Left lung (tissue), 10 donors: ENCODE data around the gene C6orf89. TPM values are rescaled to one million over a fixed set of nuclear protein-coding genes. Genes with fewer than 3 reads are reported as not detected.

Experiments used
- ATAC-seq: fragments of 200-7000 bp; cut with Tn5 transposase; one replicate; pipeline ENCODE4 v1.9.1; 2020; ENCODE audit warnings: moderate library complexity
- DNase-seq, 4 donors: peaks; one replicate each; pipeline ENCODE4 v3.0.0-alpha.2; 2013 to 2020
- H3K27ac ChIP-seq, 2 donors: fragments of 200-600 bp; sonication (generic) in 1 of 2; one replicate each; pipeline versions ENCODE4 v1.5.0 to v1.8.0; 2020 to 2021
- H3K27me3 ChIP-seq, 2 donors: fragments of 200-600 bp; sonication (generic) in 1 of 2; one replicate each; pipeline versions ENCODE4 v1.5.0 to v1.8.0; 2020 to 2021
- H3K36me3 ChIP-seq, 2 donors: fragments of 200-600 bp; sonication (generic) in 1 of 2; one replicate each; pipeline versions ENCODE4 v1.5.0 to v1.8.0; 2020 to 2021
- H3K4me1 ChIP-seq, 2 donors: fragments of 200-600 bp; one replicate each; pipeline ENCODE4 v1.8.0; 2021
- H3K4me3 ChIP-seq, 2 donors: fragments of 200-600 bp; sonication (generic) in 1 of 2; one replicate each; pipeline versions ENCODE4 v1.5.0 to v1.8.0; 2020 to 2021; ENCODE audit warnings: mild to moderate bottlenecking in 1 of 2
- H3K9me3 ChIP-seq, 2 donors: fragments of 200-600 bp; sonication (generic) in 1 of 2; one replicate each; pipeline versions ENCODE4 v1.5.0 to v1.8.0; 2020 to 2021
- CTCF ChIP-seq, 2 donors: fragments of 200-600 bp; sonication (generic) in 1 of 2; IDR thresholded peaks; one replicate each; pipeline versions ENCODE4 v1.5.0 to v1.8.0; 2021; ENCODE audit warnings: antibody characterized with exemption in 2 of 2
- intact Hi-C, 2 donors: fragments of 100-400 bp; cut with DNase I; formaldehyde crosslinking; loops; one replicate each; pipeline versions ENCODE4 v1.11.2 to v1.14.2; 2022
- polyA plus RNA-seq, 6 donors: library from polyadenylated mRNA; unstranded; fragments of 120-200 nt; gene quantifications; one replicate each; pipeline ENCODE4 v1.2.1, GENCODE V29; 2013; ENCODE audit not compliant: insufficient read length in 6 of 6
- total RNA-seq, 2 donors: library from RNA; stranded (reverse); fragmentation: NEBNext Ultra II Directional; extraction: Animal tissue kit (Norgen Biotek cat#: 25700); gene quantifications; one replicate each; pipeline ENCODE4 v1.2.1, GENCODE V29; 2021
- donor health status: DM: no; HTN: yes; CAD: no.
- donor health status: DM: no; HTN: no; CAD: no.

The C6orf89 gene
- total and polyA plus RNA-seq, 8 donors, result 43.8 to 59.6 (median 48.0) TPM

DNA sequence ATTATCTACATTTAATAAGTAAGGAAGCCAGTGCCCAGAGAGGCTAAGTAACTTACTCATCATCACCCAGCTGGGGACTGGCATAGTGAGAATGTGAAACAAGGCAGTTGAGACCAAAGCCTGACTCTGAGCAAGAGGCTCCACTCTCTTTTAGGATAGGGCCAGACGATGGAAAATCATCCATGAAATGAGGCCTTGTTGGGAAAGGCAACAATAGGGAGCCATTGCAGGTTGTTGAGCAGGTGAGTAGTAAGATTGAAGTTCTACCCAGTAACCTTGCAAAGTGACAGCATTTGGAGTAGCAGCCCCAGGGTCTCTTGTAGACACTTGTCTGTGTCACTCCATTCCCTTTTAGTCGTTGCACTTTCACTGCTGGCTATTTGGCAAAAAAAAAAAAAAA, 44.0 kb upstream of the C6orf89 start:
- TF ChIP-seq CTCF (IDR thresholded peaks at IDR 0.05), result no peak
- H3K27me3 ChIP-seq, result peaks cover 17 to 45% of the 10 kb centered on the region in 2 donors
- intact Hi-C loops, result no loop called here
- H3K9me3 ChIP-seq, result no peaks in the 10 kb centered on the region
- ATAC-seq (no peak), DNase-seq (no peak)
- H3K4me3 ChIP-seq, result no peak overlapping the region
- H3K4me1 ChIP-seq, result peaks cover 16 to 22% of the 10 kb centered on the region in 2 donors
- no peaks in the 10 kb centered on the region for H3K36me3 ChIP-seq
- no peak overlapping the region for H3K27ac ChIP-seq

DNA sequence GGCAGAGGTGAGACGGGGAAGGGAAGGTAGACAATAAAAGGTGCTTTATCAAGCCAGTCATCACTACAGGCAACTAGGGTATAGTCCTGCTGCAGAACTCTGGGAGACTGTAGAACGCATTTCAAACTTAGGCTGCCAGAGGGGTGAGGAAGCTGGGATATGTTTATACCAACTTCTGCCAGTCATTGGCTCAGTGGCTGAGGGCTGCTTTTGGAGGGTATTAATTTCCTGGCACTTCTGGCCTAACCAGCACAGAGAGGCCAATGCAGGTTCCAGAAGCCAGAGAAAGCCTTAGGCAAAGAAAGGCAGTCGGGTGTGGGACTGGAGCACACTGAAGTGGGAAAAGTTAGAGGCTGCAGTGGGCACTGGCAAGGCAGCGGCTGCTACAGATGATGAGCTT, 42.6 kb upstream of the C6orf89 start:
- TF ChIP-seq CTCF (IDR thresholded peaks at IDR 0.05), result no peak
- Histone ChIP-seq H3K9me3 (no peaks in the 10 kb centered on the region), H3K27ac (no peak overlapping the region), H3K4me1 (peaks cover 16 to 22% of the 10 kb centered on the region in 2 donors), H3K4me3 (no peak overlapping the region), H3K36me3 (no peaks in the 10 kb centered on the region), H3K27me3 (peaks cover 17 to 32% of the 10 kb centered on the region in 2 donors)
- DNase-seq, result no peak
- intact Hi-C loops, result no loop called here
- no peak for ATAC-seq

DNA sequence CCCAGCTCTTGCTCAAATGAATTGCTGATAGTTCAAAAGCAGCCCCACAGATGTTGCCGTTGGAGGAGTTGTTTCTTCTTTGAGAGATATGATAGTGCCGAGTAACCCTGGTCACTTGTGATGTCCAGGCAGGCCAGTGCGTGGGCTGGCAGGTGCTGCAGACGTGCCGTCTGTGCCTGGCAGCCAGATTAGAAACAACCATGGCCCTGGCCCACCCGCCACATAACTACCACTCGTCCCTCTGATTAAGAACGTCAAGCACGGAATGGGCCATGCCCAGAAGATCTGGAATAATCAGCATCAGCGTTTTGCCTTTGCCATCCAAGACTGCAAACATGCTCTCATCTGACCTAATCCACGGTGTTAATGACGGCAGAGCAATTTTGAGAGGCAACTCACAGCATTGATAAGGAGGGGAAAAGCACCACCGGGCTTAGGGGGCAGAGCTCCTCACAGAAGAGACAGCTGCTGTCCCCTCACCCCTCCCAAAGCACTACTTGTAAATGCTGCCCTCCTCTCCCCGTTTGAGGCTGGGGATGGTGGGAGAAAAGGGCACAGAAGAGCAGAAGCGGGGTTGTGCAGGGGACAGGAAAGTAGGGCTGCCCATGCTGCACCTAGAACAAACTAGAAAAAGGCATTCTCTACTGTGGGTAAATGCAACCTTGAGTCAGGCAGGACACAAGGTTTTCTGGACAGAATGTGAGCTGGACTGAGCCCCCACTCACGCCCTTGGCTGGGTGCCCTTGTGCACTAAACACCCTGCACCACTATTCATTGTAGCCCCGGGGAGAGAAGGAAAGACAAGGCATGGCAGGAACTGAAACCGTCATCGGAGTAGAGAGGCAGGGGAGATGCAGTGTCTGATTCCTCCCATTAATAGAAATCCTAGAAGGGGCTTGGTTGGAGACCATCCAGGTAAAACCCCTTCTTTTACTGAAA, 41.3 kb upstream of the C6orf89 start:
- no peak overlapping the region for H3K4me3 ChIP-seq
- DNase-seq, result no peak
- intact Hi-C loops, result no loop called here

DNA sequence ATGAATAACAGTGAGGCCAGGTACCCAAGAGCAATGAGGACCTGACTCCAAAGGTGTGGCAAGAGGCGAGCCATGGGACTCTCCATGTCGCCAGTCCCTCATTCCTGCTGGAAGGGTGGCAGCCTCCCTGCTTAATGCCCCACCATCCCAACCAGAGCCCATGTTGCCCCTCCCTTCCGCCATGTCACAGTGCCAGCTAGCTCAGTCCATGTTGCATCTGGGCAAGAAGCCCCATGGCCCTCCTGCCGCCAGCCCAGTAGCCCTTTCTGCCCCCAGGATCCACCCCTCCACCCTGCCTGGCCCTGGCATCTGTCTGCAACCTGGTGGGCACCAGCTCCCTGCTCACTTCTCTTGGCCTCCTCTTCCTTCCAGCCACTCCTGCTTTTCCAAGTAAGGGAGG, 40.5 kb upstream of the C6orf89 start:
- Histone ChIP-seq H3K9me3 (no peaks in the 10 kb centered on the region), H3K4me3 (no peak overlapping the region), H3K36me3 (no peaks in the 10 kb centered on the region), H3K4me1 (peaks cover 16 to 25% of the 10 kb centered on the region in 2 donors), H3K27me3 (peaks cover 7 to 11% of the 10 kb centered on the region in 2 donors), H3K27ac (no peak overlapping the region)
- ATAC-seq (no peak), DNase-seq (no peak)
- intact Hi-C loops, result no loop called here
- no peak for TF ChIP-seq CTCF (IDR thresholded peaks at IDR 0.05)

More for the DNA sequence above, 41.3 kb upstream of the C6orf89 start:
- peaks cover 11 to 19% of the 10 kb centered on the region in 2 donors for H3K27me3 ChIP-seq
- H3K27ac ChIP-seq, result no peak overlapping the region
- no peaks in the 10 kb centered on the region for H3K9me3 ChIP-seq
- no peaks in the 10 kb centered on the region for H3K36me3 ChIP-seq
- ATAC-seq, result no peak
- H3K4me1 ChIP-seq, result peaks cover 19 to 25% of the 10 kb centered on the region in 2 donors
- TF ChIP-seq CTCF (IDR thresholded peaks at IDR 0.05), result no peak

DNA sequence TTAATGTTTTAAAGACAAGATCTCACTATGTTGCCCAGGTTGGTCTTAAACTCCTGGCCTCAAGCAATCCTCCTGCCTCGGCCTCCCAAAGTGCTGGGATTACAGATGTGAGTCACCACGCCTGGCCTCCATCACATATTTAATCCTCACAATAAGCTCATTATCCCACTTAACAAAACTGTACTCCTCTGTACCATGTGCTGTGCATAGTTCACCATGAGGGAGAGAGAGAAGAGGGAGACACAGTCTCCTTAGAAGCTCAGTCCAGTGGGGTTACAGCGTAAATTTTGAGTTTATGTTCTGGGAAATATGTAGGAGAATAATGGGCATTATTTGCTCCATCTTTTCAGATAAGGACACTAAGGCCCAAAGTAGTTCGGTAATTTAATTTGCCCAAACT, 38.6 kb upstream of the C6orf89 start:
- peaks cover 0 to 2% of the 10 kb centered on the region in 2 donors for H3K9me3 ChIP-seq
- DNase-seq, result no peak
- no peak overlapping the region for H3K27ac ChIP-seq
- intact Hi-C loops, result no loop called here
- H3K36me3 ChIP-seq, result no peaks in the 10 kb centered on the region
- H3K4me1 ChIP-seq, result peaks cover 7 to 30% of the 10 kb centered on the region in 2 donors
- no peak for TF ChIP-seq CTCF (IDR thresholded peaks at IDR 0.05)
- H3K27me3 ChIP-seq, result no peaks in the 10 kb centered on the region
- no peak for ATAC-seq
- H3K4me3 ChIP-seq, result no peak overlapping the region
